Muscle layer of colon (tissue), 2 donors: ENCODE measurements around the gene AMIGO2.

Source experiments
- H3K27ac ChIP-seq: one replicate; pipeline ENCODE4 v1.7.0; 2013; ENCODE audit warnings: low read depth, mild to moderate bottlenecking, low read length, moderate library complexity
- H3K27me3 ChIP-seq, 2 donors: one replicate each; pipeline ENCODE4 v1.7.0; 2013; ENCODE audit warnings: low read length in 2 of 2, mild to moderate bottlenecking in 2 of 2; ENCODE audit not compliant: insufficient read depth in 2 of 2, control insufficient read depth in 1 of 2
- H3K36me3 ChIP-seq: one replicate; pipeline ENCODE4 v1.7.0; 2013; ENCODE audit warnings: mild to moderate bottlenecking, low read length; ENCODE audit not compliant: insufficient read depth
- H3K4me1 ChIP-seq: one replicate; pipeline ENCODE4 v1.7.0; 2013; ENCODE audit warnings: mild to moderate bottlenecking, low read length; ENCODE audit not compliant: insufficient read depth
- H3K4me3 ChIP-seq, 2 donors: one replicate each; pipeline ENCODE4 v1.7.0; 2013; ENCODE audit warnings: low read length in 2 of 2, low read depth in 1 of 2, mild to moderate bottlenecking in 1 of 2, moderate library complexity in 1 of 2
- H3K9ac ChIP-seq: one replicate; pipeline ENCODE4 v1.7.0; 2013; ENCODE audit warnings: low read length
- H3K9me3 ChIP-seq: one replicate; pipeline ENCODE4 v1.7.0; 2013; ENCODE audit warnings: mild to moderate bottlenecking, low read length
- donor health status: abdominal sarcoma.
- donor health status: Adenocarcinoma of cecum.

AMIGO2 gene

DNA sequence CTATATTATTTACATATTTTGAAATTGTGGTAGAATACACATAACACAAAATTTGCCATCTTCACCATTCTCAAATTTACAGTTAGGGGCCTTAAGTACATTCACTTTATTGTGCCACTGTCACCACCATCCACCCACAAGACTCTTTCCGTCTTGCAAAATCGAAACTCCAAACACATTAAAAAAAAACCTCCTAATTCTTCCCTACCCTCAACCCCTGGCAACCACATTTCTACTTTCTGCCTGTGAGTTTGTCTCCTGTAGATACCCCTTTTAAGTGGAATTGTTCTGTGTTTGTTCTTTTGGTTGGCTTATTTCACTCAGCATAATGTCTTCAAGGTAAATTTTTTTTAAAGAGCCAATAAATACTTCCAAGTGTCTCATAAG, 31.6 kb upstream of the AMIGO2 start:
- H3K27ac ChIP-seq, result no peak overlapping the region
- no peak overlapping the region for H3K9ac ChIP-seq
- H3K36me3 ChIP-seq, result peaks cover 5% of the 10 kb centered on the region
- H3K9me3 ChIP-seq, result no peaks in the 10 kb centered on the region
- H3K4me1 ChIP-seq, result no peaks in the 10 kb centered on the region
- H3K4me3 ChIP-seq, result no peak overlapping the region
- H3K27me3 ChIP-seq, result no peaks in the 10 kb centered on the region

DNA sequence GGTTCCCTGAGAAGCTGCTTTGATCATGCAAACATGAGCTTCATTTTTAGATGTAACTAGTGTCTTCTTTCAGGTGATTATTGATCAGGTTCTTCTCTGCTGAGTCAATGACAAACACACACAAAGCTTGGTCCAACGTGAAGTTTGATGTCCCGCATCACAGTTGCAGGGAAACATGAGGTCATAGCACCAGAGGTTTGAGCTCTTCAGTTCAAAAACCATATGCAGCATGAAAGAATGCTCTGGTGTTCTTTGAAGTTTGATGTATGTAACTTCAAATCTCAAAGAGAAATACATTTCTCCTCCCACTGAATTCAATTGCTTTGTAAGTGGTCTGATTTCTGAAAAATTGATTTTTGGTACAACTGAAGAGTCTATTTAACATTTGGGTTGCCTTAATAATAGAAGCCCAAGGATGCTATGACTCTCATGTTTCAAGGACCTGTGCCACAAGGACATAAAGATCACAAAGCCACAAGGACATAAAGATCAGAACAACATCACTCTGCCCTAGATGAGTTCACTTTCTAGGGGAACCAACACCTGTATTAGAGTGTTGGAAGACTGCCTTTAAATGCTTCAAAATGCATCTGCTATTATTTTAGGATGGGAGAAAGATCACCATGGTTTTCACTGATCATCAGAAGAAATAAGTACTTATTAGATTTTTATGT, 31.1 kb upstream of the AMIGO2 start:
- no peak overlapping the region for H3K9ac ChIP-seq
- no peaks in the 10 kb centered on the region for H3K27me3 ChIP-seq
- no peaks in the 10 kb centered on the region for H3K4me1 ChIP-seq
- no peaks in the 10 kb centered on the region for H3K9me3 ChIP-seq
- no peak overlapping the region for H3K27ac ChIP-seq
- no peak overlapping the region for H3K4me3 ChIP-seq
- H3K36me3 ChIP-seq, result peaks cover 5% of the 10 kb centered on the region

DNA sequence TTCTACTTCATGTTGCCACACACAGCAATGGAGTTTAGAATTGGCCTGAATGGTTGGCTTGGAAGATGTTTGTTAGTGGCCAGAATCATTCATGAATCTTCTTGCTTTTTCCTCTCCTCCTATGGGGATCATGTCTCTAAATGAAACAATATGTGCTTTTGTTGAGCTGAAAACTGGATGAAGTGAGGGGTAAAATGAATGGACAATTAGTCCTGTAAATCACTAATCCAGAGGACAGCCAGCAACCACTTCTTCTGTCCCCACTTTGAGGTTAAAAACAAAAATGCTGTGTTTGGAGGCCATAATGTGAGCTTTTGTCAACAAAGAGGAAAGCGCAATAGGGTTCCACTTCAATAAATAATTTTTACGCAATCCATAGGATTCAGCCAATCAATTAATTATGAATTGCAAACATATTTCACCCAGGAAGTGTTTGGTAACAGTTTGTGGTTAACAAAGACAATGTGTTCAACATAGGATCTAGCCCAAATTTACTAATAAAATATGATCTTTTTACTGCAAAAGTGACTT, 30.3 kb upstream of the AMIGO2 start:
- H3K9ac ChIP-seq, result no peak overlapping the region
- H3K4me3 ChIP-seq, result no peak overlapping the region
- H3K27me3 ChIP-seq, result no peaks in the 10 kb centered on the region
- H3K4me1 ChIP-seq, result no peaks in the 10 kb centered on the region
- H3K9me3 ChIP-seq, result no peaks in the 10 kb centered on the region
- peaks cover 5% of the 10 kb centered on the region for H3K36me3 ChIP-seq
- H3K27ac ChIP-seq, result no peak overlapping the region

DNA sequence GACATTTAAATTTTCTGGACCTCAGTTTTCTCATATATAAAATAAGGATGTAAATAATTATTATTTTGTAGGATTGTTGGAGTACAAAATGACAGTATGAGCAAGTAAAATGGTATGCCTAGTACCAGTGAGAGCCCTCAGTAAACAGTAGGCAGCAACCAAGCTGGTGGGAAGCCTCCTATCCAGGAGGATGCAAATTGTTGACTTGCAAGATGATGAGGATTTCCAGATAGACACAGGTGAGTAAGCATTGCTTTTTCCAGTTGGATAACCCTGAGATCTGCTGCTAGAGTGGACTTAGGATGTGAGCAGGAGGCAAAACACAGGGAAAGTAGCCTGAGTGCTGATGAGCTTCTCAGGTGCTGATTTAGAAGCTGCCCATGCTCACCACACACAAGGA, 28.2 kb upstream of the AMIGO2 start:
- H3K9me3 ChIP-seq, result no peaks in the 10 kb centered on the region
- H3K4me3 ChIP-seq, result no peak overlapping the region
- H3K4me1 ChIP-seq, result peaks cover 12% of the 10 kb centered on the region
- no peaks in the 10 kb centered on the region for H3K27me3 ChIP-seq
- H3K9ac ChIP-seq, result no peak overlapping the region
- H3K36me3 ChIP-seq, result peaks cover 5% of the 10 kb centered on the region
- H3K27ac ChIP-seq, result no peak overlapping the region

DNA sequence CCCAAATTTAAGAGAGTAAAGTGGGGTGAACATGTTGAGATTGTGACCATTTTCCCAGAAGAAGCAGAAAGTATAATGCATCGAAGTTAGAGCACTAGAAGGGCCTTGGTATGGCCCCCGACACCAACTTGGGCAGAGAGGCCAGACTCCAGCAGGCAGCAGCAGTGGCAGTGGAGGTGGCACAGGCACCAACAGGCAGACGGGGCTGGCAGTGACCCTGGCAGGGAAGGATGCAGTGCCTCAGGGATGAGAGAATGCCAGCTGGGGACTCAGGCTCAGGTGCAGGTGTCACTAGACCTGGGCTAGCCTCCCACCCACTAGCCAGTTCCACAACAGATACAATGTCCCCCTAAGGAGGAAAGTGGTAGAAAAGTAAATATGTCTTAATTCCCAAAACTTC, 27.7 kb upstream of the AMIGO2 start:
- Histone ChIP-seq H3K9ac (no peak overlapping the region), H3K36me3 (peaks cover 5% of the 10 kb centered on the region), H3K27ac (no peak overlapping the region), H3K27me3 (no peaks in the 10 kb centered on the region), H3K4me1 (peaks cover 16% of the 10 kb centered on the region), H3K9me3 (no peaks in the 10 kb centered on the region), H3K4me3 (no peak overlapping the region)

DNA sequence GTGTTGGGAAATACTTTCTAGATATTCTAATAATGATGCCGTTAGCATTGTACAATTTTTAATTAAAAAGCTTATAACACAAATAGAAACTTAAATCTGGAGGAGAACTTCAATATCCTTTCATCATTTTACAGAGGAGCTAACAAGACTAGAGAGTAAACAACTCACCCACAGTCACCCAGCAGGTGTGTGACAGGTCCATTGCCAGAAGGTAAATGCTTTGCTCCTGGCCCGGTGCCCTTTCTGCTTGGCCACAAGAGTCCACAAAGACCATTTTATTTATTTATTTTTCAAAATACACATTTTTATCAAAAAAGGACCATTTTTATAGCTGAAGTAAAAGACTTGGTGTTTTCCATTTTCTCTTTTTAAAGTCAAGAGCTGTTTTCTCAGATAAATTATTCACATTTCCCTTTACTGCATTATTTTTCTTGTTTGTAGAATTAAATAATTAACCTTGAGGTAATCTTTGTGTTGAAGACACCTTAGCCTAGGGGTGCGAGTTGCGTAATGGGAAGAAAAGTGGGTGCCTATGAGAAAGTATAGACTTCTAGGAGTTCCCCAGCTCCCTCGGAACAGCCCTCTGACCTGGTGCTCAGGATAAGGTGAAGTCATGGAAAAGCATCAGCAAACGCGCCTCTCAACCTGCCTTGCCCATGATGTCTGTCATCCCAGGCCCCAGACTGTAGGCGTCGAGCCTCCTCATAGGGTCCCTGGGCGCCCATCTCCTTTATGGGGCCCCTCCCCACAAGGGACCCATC, 26.3 kb upstream of the AMIGO2 start:
- peaks cover 20% of the 10 kb centered on the region for H3K4me1 ChIP-seq
- H3K27me3 ChIP-seq, result no peaks in the 10 kb centered on the region
- H3K36me3 ChIP-seq, result no peaks in the 10 kb centered on the region
- H3K27ac ChIP-seq, result no peak overlapping the region
- no peaks in the 10 kb centered on the region for H3K9me3 ChIP-seq
- no peak overlapping the region for H3K9ac ChIP-seq
- no peak overlapping the region for H3K4me3 ChIP-seq

DNA sequence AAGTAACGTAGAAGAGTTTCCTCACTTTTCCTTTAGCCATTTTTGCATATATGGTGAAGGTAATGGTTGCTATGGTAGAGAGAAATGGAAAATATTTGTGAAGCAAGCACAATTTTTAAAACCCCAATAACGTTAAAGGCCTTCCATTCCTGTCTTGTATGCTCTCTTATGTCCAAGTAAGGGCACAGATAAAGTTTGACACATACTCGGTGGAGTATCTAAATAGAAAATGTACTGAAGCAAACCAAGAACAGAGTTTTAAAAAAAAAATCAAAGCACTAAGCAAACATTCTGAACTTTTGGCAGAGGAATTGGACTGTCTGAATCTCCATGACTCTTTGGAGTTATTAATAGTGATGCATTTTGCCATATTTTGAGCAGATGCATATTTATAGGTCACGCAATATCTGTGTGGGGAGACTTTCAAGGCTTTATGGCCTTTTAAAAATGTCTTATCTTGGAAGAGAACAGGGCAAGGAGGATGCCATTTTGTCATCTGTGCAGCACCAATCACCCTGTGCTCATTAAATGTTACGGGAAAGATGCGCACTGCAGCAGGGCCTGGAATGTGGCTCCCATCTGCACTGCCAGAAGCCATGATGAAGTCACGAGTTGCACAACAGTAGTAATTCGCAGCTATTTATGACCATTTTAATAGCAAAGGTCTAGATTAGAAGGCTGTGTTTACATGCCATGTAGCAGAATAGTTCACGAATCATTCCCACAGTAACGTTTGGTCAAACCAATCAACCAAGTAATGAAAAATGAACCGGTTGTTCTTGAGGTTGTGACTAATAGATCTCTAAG, 23.3 kb upstream of the AMIGO2 start:
- no peaks in the 10 kb centered on the region for H3K36me3 ChIP-seq
- H3K4me3 ChIP-seq, result no peak overlapping the region
- no peaks in the 10 kb centered on the region for H3K9me3 ChIP-seq
- H3K27me3 ChIP-seq, result no peaks in the 10 kb centered on the region
- H3K9ac ChIP-seq, result no peak overlapping the region
- H3K27ac ChIP-seq, result peak overlapping the region; percentile 69
- H3K4me1 ChIP-seq, result peaks cover 21% of the 10 kb centered on the region

DNA sequence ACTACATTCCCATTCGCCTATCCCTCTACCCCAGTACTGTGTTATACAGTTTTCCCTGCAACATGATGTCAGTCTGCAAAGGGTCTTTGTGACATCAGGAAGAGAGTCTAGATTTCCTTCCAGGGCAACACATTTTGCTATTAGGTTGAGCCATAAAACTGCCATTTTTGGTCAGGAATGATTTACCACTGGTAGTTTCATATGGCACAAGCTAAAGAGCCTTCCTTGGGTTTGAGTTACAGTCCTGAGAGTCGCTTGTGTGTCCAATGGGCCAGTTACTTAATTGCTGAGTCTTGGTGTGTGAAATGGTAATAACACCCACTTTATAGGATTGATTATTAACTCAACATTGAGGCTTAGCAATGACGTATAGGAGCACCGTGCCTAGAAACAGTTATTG, 22.6 kb upstream of the AMIGO2 start:
- no peaks in the 10 kb centered on the region for H3K27me3 ChIP-seq
- H3K27ac ChIP-seq, result peak overlapping the region; percentile 57
- H3K9me3 ChIP-seq, result no peaks in the 10 kb centered on the region
- no peak overlapping the region for H3K9ac ChIP-seq
- peaks cover 28% of the 10 kb centered on the region for H3K4me1 ChIP-seq
- H3K4me3 ChIP-seq, result no peak overlapping the region
- H3K36me3 ChIP-seq, result no peaks in the 10 kb centered on the region

DNA sequence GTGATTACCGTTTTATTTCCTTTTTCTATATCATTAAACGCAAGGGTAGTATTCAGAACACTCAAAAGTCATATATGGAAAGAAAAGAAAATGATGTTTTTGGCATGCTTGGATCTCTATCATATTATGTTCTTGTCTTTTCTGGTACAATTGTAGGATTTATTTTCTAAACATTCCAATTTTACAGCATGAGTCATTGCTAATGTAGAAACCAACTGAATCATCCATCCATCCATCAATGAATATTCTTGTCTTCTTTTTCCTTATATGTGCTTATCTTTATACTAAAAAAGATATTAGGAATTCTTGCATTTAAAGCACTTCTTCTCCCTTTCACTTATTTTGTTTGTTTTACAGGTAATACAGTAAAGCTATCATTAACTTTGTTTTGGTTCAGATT, 20.4 kb upstream of the AMIGO2 start:
- Histone ChIP-seq H3K27ac (no peak overlapping the region), H3K9me3 (no peaks in the 10 kb centered on the region), H3K4me1 (peaks cover 43% of the 10 kb centered on the region), H3K36me3 (no peaks in the 10 kb centered on the region), H3K9ac (no peak overlapping the region), H3K27me3 (no peaks in the 10 kb centered on the region), H3K4me3 (no peak overlapping the region)

DNA sequence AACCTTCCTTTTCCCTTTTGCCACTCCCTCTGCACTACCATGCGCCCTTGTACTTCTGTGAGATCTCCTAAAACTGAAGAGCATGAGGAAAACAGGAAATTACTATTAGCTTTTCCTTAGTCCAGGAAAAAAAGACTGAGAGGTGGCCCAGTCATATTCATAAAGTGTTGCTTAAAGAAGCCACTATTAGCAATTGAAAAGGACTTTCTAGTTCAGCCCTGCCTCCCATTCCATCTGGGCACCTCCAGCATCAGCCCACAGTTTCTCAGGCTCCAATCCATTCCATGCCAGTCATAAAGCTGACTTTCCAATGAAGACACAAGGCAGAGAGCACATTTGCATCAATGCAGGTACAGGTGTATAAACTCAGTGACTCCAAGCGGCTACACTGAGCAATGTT, 19.9 kb upstream of the AMIGO2 start:
- Histone ChIP-seq H3K36me3 (no peaks in the 10 kb centered on the region), H3K9ac (no peak overlapping the region), H3K27me3 (no peaks in the 10 kb centered on the region), H3K27ac (no peak overlapping the region), H3K9me3 (no peaks in the 10 kb centered on the region), H3K4me3 (no peak overlapping the region), H3K4me1 (peaks cover 43% of the 10 kb centered on the region)

DNA sequence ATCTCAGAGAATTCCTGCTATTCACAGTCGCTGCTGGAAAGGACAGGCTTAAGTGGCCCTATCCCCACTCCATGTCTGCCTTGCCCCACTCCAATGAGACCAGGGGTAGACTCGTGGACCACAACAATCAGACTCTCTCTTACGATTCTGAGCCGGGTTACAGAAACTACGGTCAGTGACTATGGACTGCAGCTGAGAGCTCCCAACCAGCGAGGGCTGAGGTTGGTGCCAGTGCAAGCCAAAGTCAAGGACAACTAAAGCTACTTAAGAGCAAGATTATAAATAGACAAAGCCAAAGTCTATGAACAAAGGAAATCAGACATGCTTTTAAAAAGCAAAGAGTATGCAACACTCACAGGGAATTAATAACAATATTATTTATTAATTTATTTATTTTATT, 18.3 kb upstream of the AMIGO2 start:
- Histone ChIP-seq H3K27ac (no peak overlapping the region), H3K4me3 (peak overlapping the region in 1 of 2 donors; percentile 34)

More for the DNA sequence above, 18.3 kb upstream of the AMIGO2 start:
- Histone ChIP-seq H3K27me3 (no peaks in the 10 kb centered on the region), H3K36me3 (no peaks in the 10 kb centered on the region), H3K9me3 (no peaks in the 10 kb centered on the region), H3K9ac (no peak overlapping the region), H3K4me1 (peaks cover 32% of the 10 kb centered on the region)
